CD14-positive monocyte (primary cell): ENCODE results near the gene CIB4. TPM values are rescaled to one million over a fixed set of nuclear protein-coding genes. Genes with fewer than 3 reads are reported as not detected.

Experiments used
- DNase-seq, 3 donors: peaks; one replicate each; pipeline ENCODE4 v3.0.0-alpha.2; 2011 to 2022
- H2AFZ ChIP-seq: 2 replicates; pipeline ENCODE4 v1.6.0; 2012; ENCODE audit warnings: mild to moderate bottlenecking, low read depth, low read length, inconsistent platforms; ENCODE audit not compliant: insufficient read depth, poor library complexity, severe bottlenecking
- H3K27ac ChIP-seq, 2 donors: 1 replicate in 1 of 2; 2 replicates in 1 of 2; pipeline ENCODE4 v1.5.1; 2012 to 2013; ENCODE audit warnings: low read length in 2 of 2, control low read depth in 1 of 2, inconsistent platforms in 1 of 2, low read depth in 1 of 2, mild to moderate bottlenecking in 1 of 2
- H3K27me3 ChIP-seq, 2 donors: one replicate each; pipeline versions ENCODE4 v1.6.0 to v1.6.1; 2011 to 2013; ENCODE audit warnings: low read length in 2 of 2; ENCODE audit not compliant: control insufficient read depth in 2 of 2, insufficient read depth in 2 of 2
- H3K36me3 ChIP-seq, 2 donors: replicated peaks in 1 of 2; 1 replicate in 1 of 2; 2 replicates in 1 of 2; pipeline versions ENCODE4 v1.5.1 to v1.6.1; 2012 to 2013; ENCODE audit warnings: low read length in 2 of 2, control low read depth in 1 of 2, inconsistent platforms in 1 of 2, mild to moderate bottlenecking in 1 of 2; ENCODE audit not compliant: insufficient read depth in 2 of 2, control insufficient read depth in 1 of 2
- H3K4me1 ChIP-seq, 2 donors: 1 replicate in 1 of 2; 2 replicates in 1 of 2; pipeline versions ENCODE4 v1.5.1 to v1.6.1; 2012 to 2013; ENCODE audit warnings: low read length in 2 of 2, control low read depth in 1 of 2, inconsistent platforms in 1 of 2, mild to moderate bottlenecking in 1 of 2, moderate library complexity in 1 of 2; ENCODE audit not compliant: insufficient read depth in 2 of 2, control insufficient read depth in 1 of 2
- H3K4me2 ChIP-seq: replicated peaks from 2 replicates; pipeline ENCODE3; 2012; ENCODE audit warnings: low read length, moderate library complexity, mild to moderate bottlenecking; ENCODE audit not compliant: poor library complexity, severe bottlenecking; ENCODE audit errors: extremely low read depth
- H3K4me3 ChIP-seq, 3 experiments: fragments of 200-600 bp in 1 of 3; sonication (generic) in 1 of 3; replicated peaks in 1 of 3; 1 replicate in 2 of 3; 2 replicates in 1 of 3; pipeline ENCODE4 v1.5.1; 2011 to 2013; ENCODE audit warnings: low read length in 3 of 3, mild to moderate bottlenecking in 3 of 3, control low read depth in 2 of 3, low read depth in 2 of 3, inconsistent platforms in 1 of 3, moderate library complexity in 1 of 3
- H3K79me2 ChIP-seq: 2 replicates; pipeline ENCODE4 v1.6.0; 2012; ENCODE audit warnings: mild to moderate bottlenecking, control low read depth, inconsistent platforms, low read length, moderate library complexity; ENCODE audit not compliant: insufficient read depth
- H3K9ac ChIP-seq: 2 replicates; pipeline ENCODE4 v1.6.0; 2017; ENCODE audit warnings: low read length, mild to moderate bottlenecking; ENCODE audit not compliant: insufficient read depth, poor library complexity, severe bottlenecking
- H3K9me3 ChIP-seq, 2 donors: replicated peaks in 1 of 2; 1 replicate in 1 of 2; 2 replicates in 1 of 2; pipeline versions ENCODE4 v1.5.1 to v1.6.1; 2012 to 2013; ENCODE audit warnings: low read length in 2 of 2, control low read depth in 1 of 2; ENCODE audit not compliant: control insufficient read depth in 1 of 2, insufficient read depth in 1 of 2
- H4K20me1 ChIP-seq: 2 replicates; pipeline ENCODE4 v1.6.0; 2012; ENCODE audit warnings: mild to moderate bottlenecking, low read length, control low read depth, moderate library complexity; ENCODE audit not compliant: insufficient read depth
- H3K27ac Mint-ChIP-seq, 7 donors: one replicate each; pipeline ENCODE4 v1.8.0; 2020; ENCODE audit warnings: mild to moderate bottlenecking in 7 of 7, mixed read lengths in 7 of 7, moderate library complexity in 6 of 7, inconsistent platforms in 2 of 7
- H3K27me3 Mint-ChIP-seq, 3 donors: one replicate each; pipeline ENCODE4 v1.8.0; 2021 to 2022; ENCODE audit warnings: low read depth in 3 of 3, mild to moderate bottlenecking in 3 of 3, mixed read lengths in 3 of 3, moderate library complexity in 3 of 3, inconsistent platforms in 1 of 3
- H3K36me3 Mint-ChIP-seq, 2 donors: one replicate each; pipeline ENCODE4 v1.8.0; 2020; ENCODE audit warnings: mixed read lengths in 2 of 2, inconsistent platforms in 1 of 2, mild to moderate bottlenecking in 1 of 2
- H3K4me1 Mint-ChIP-seq: one replicate; pipeline ENCODE4 v1.8.0; 2020; ENCODE audit warnings: mild to moderate bottlenecking, mixed read lengths
- H3K4me3 Mint-ChIP-seq, 2 donors: one replicate each; pipeline ENCODE4 v1.8.0; 2020; ENCODE audit warnings: mild to moderate bottlenecking in 2 of 2, mixed read lengths in 2 of 2, moderate library complexity in 1 of 2
- H3K9me3 Mint-ChIP-seq, 7 donors: one replicate each; pipeline ENCODE4 v1.8.0; 2020 to 2022; ENCODE audit warnings: mixed read lengths in 7 of 7, mild to moderate bottlenecking in 6 of 7, moderate library complexity in 6 of 7, inconsistent platforms in 2 of 7
- CTCF ChIP-seq: fragments of 200-600 bp; IDR thresholded peaks from one replicate; pipeline ENCODE4 v1.8.0; 2022; ENCODE audit warnings: antibody characterized with exemption, mild to moderate bottlenecking
- WGBS: methylation state at CpG from one replicate; pipeline ENCODE4 v1.1.5; 2013; ENCODE audit warnings: missing lambda C conversion rate; ENCODE audit not compliant: insufficient coverage; 5-methylcytosine and 5-hydroxymethylcytosine counted together
- intact Hi-C, 2 donors: fragments of 100-400 bp; cut with micrococcal nuclease; formaldehyde crosslinking; loops; one replicate each; pipeline versions ENCODE4 v1.15.0 to v1.15.1; 2023
- polyA plus RNA-seq, 3 donors: library from polyadenylated mRNA; depleted of rRNA in 1 of 3; unstranded in 2 of 3; stranded (reverse) in 1 of 3; fragments of 300-500 nt in 2 of 3; fragments of >200 nt in 1 of 3; fragmentation: Illumina TruSeq in 2 of 3; gene quantifications; 1 replicate in 2 of 3; 2 replicates in 1 of 3; pipeline ENCODE4 v1.2.3, GENCODE V29; 2012 to 2021

CIB4 gene
- polyA plus RNA-seq, 3 donors, result not detected

- no peak for DNase-seq
- Mint-ChIP-seq H3K36me3 (no peaks in the 10 kb centered on the region), H3K9me3 (no peaks in the 10 kb centered on the region), H3K4me3 (no peak overlapping the region), H3K4me1 (no peaks in the 10 kb centered on the region), H3K27ac (peak overlapping the region in 1 of 7 donors; percentile 11), H3K27me3 (peaks cover 15 to 34% (median 15%) of the 10 kb centered on the region in 3 donors)
- Histone ChIP-seq H4K20me1 (no peaks in the 10 kb centered on the region), H3K36me3 (no peaks in the 10 kb centered on the region), H3K27me3 (no peaks in the 10 kb centered on the region), H2AFZ (no peak overlapping the region), H3K4me2 (no peak overlapping the region), H3K27ac (no peak overlapping the region), H3K4me1 (no peaks in the 10 kb centered on the region), H3K9me3 (no peaks in the 10 kb centered on the region), H3K79me2 (no peaks in the 10 kb centered on the region), H3K4me3 (no peak overlapping the region), H3K9ac (no peak overlapping the region)
- TF ChIP-seq CTCF, result no peak
- intact Hi-C loops, result no loop called here
- whole genome bisulfite sequencing, result 91% methylated on average over 10 of the region's 17 CpGs
These were observed 65.2 kb downstream of the CIB4 start for GRCh38 chr2:26575836-26576564.

- H3K79me2 ChIP-seq, result no peaks in the 10 kb centered on the region
- Mint-ChIP-seq H3K4me1 (no peaks in the 10 kb centered on the region), H3K36me3 (no peaks in the 10 kb centered on the region), H3K4me3 (no peak overlapping the region), H3K27me3 (peaks cover 15 to 37% (median 15%) of the 10 kb centered on the region in 3 donors), H3K9me3 (no peaks in the 10 kb centered on the region), H3K27ac (no peak overlapping the region)
- no peak overlapping the region for H3K9ac ChIP-seq
- intact Hi-C loops, result no loop called here
- no peaks in the 10 kb centered on the region for H3K9me3 ChIP-seq
- no peak overlapping the region for H3K4me2 ChIP-seq
- H3K4me3 ChIP-seq, result no peak overlapping the region
- no peak for TF ChIP-seq CTCF
- no peaks in the 10 kb centered on the region for H3K36me3 ChIP-seq
- whole genome bisulfite sequencing, result 89% methylated on average over 15 of the region's 17 CpGs
- no peaks in the 10 kb centered on the region for H3K4me1 ChIP-seq
- H3K27me3 ChIP-seq, result no peaks in the 10 kb centered on the region
- no peak for DNase-seq
- H3K27ac ChIP-seq, result no peak overlapping the region
- no peak overlapping the region for H2AFZ ChIP-seq
- no peaks in the 10 kb centered on the region for H4K20me1 ChIP-seq
These were observed 66.1 kb downstream of the CIB4 start for GRCh38 chr2:26574900-26575560.
